Uterus (tissue), 4 donors: ENCODE measurements around the gene ECD. TPM values are rescaled to one million over a fixed set of nuclear protein-coding genes. Genes with fewer than 3 reads are reported as not detected.

ENCODE experiments used
- DNase-seq, 2 donors: peaks; one replicate each; pipeline ENCODE4 v3.0.0-alpha.2; 2019 to 2020
- H3K27ac ChIP-seq, 2 donors: fragments of 200-600 bp; sonication (generic); 1 replicate in 1 of 2; 2 replicates in 1 of 2; pipeline ENCODE4 v1.5.1; 2016 to 2018
- H3K27me3 ChIP-seq, 2 donors: fragments of 200-600 bp; sonication (generic); one replicate each; pipeline ENCODE4 v1.5.1; 2018 to 2019; ENCODE audit warnings: control low read depth in 1 of 2
- H3K36me3 ChIP-seq, 2 donors: fragments of 200-600 bp; sonication (generic); one replicate each; pipeline ENCODE4 v1.5.1; 2019; ENCODE audit warnings: control low read depth in 1 of 2
- H3K4me1 ChIP-seq, 2 donors: fragments of 200-600 bp; sonication (generic); one replicate each; pipeline ENCODE4 v1.5.1; 2018 to 2019; ENCODE audit warnings: control low read depth in 1 of 2
- H3K4me3 ChIP-seq, 2 donors: fragments of 200-600 bp; sonication (generic); 1 replicate in 1 of 2; 2 replicates in 1 of 2; pipeline ENCODE4 v1.5.1; 2018 to 2019; ENCODE audit warnings: mild to moderate bottlenecking in 1 of 2
- H3K9me3 ChIP-seq, 2 donors: fragments of 200-600 bp; sonication (generic); one replicate each; pipeline ENCODE4 v1.5.1; 2019; ENCODE audit warnings: control low read depth in 1 of 2
- POLR2A ChIP-seq, 2 donors: fragments of 450-650 bp; IDR thresholded peaks; one replicate each; pipeline ENCODE4 v1.6.1; 2016; ENCODE audit warnings: antibody characterized with exemption in 2 of 2, mild to moderate bottlenecking in 1 of 2, moderate library complexity in 1 of 2
- intact Hi-C: fragments of 100-400 bp; cut with DNase I; formaldehyde crosslinking; loops from one replicate; pipeline ENCODE4 v1.15.1; 2023; ENCODE audit warnings: low total_unique reads
- total RNA-seq, 4 donors: library from RNA; depleted of rRNA in 3 of 4; stranded (reverse); fragments of >200 nt in 3 of 4; gene quantifications; one replicate each; pipeline versions ENCODE4 v1.1.0 to v1.2.4, GENCODE V29; 2014 to 2023
- TF ChIP-seq, protein P1 (sequence below), 4 experiments: fragments of 200-600 bp in 2 of 4; fragments of 450-650 bp in 2 of 4; sonication (generic) in 2 of 4; IDR thresholded peaks; one replicate each; pipeline ENCODE4 v1.5.1; 2016 to 2019; ENCODE audit warnings: antibody characterized with exemption in 4 of 4, mild to moderate bottlenecking in 2 of 4, moderate library complexity in 1 of 4
- donor health status: DM: yes; HTN: yes; CAD: no.

ECD gene
- total RNA-seq, 4 donors from 2014 or later, result 18.4 to 37.8 (median 36.0) TPM

DNA sequence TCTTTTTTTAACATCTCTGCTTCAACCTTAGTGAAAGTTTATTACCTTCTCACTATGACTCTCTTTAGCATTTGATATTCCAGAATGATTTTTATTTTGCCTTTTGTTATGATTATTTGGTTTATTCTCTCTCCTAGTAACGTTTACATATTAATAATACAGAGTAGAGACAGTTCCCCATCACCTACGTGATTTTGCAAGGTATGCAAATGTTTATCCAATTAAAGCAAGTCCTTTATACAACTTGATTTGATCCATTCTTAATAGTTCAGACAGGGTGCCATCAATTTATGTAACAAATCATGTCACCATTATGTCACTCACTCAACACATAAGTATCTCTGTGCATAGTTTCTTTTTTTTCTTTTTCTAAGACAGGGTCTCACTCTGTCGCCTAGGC, 26.2 kb downstream of the ECD start:
- intact Hi-C loops, result no loop called here
- Histone ChIP-seq H3K27me3 (no peaks in the 10 kb centered on the region), H3K36me3 (no peaks in the 10 kb centered on the region), H3K27ac (no peak overlapping the region), H3K4me3 (no peak overlapping the region), H3K9me3 (no peaks in the 10 kb centered on the region), H3K4me1 (no peaks in the 10 kb centered on the region)
- no peak for DNase-seq
- TF ChIP-seq POLR2A (IDR thresholded peaks at IDR 0.05), result no peak
- TF ChIP-seq, protein P1, sequence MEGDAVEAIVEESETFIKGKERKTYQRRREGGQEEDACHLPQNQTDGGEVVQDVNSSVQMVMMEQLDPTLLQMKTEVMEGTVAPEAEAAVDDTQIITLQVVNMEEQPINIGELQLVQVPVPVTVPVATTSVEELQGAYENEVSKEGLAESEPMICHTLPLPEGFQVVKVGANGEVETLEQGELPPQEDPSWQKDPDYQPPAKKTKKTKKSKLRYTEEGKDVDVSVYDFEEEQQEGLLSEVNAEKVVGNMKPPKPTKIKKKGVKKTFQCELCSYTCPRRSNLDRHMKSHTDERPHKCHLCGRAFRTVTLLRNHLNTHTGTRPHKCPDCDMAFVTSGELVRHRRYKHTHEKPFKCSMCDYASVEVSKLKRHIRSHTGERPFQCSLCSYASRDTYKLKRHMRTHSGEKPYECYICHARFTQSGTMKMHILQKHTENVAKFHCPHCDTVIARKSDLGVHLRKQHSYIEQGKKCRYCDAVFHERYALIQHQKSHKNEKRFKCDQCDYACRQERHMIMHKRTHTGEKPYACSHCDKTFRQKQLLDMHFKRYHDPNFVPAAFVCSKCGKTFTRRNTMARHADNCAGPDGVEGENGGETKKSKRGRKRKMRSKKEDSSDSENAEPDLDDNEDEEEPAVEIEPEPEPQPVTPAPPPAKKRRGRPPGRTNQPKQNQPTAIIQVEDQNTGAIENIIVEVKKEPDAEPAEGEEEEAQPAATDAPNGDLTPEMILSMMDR (IDR thresholded peaks at IDR 0.05), result no peak

DNA sequence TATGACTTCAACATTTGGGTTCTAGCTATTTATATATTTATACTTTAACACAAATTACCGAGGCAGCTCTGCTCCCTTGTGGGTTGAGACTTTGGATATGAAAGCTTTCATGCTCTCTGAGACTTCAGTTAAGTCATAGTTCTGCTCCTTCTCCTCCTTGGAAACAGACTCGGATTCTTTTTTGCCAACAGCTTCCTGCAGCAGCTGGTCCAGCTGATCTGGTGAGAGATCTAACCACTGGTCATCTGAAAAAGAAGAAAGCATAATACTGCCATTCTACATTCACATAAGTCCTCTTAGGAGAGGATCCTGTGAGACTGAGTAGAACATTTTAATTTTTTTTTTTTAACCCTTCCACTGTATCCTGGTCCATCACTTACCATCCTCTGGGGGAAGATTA, 28.6 kb downstream of the ECD start:
- Histone ChIP-seq H3K36me3 (no peaks in the 10 kb centered on the region), H3K9me3 (no peaks in the 10 kb centered on the region), H3K27me3 (no peaks in the 10 kb centered on the region), H3K4me3 (no peak overlapping the region), H3K4me1 (no peaks in the 10 kb centered on the region), H3K27ac (no peak overlapping the region)
- DNase-seq, result no peak
- intact Hi-C loops, result no loop called here
- TF ChIP-seq, protein P1 (IDR thresholded peaks at IDR 0.05), result no peak
- no peak for TF ChIP-seq POLR2A (IDR thresholded peaks at IDR 0.05)

DNA sequence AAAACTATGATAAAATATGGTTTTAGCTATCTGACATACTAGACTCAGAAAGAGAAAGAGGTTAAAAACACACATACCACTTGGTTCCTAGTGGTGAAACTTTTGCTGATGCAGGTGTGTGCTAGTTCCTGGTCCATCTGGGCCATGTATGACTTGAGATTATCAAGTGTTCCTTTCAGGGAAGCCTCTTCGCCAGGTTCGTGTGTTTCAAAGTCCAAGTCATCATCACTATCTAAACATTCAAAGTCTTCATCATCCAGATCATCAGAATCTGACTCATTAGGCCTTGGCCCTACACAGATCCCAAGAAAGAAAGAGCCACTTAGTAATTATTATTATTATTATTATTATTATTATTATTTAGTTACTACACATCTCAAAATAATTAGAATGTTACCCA, 31.2 kb downstream of the ECD start:
- no peaks in the 10 kb centered on the region for H3K9me3 ChIP-seq
- intact Hi-C loops, result no loop called here
- H3K27ac ChIP-seq, result no peak overlapping the region
- no peak for TF ChIP-seq POLR2A (IDR thresholded peaks at IDR 0.05)
- H3K36me3 ChIP-seq, result no peaks in the 10 kb centered on the region
- DNase-seq, result no peak
- H3K4me3 ChIP-seq, result no peak overlapping the region
- H3K4me1 ChIP-seq, result no peaks in the 10 kb centered on the region
- H3K27me3 ChIP-seq, result no peaks in the 10 kb centered on the region

- Histone ChIP-seq H3K27ac (no peak overlapping the region), H3K36me3 (no peaks in the 10 kb centered on the region), H3K9me3 (no peaks in the 10 kb centered on the region), H3K4me3 (no peak overlapping the region), H3K27me3 (no peaks in the 10 kb centered on the region), H3K4me1 (no peaks in the 10 kb centered on the region)
- TF ChIP-seq POLR2A (IDR thresholded peaks at IDR 0.05), result no peak
- TF ChIP-seq, protein P1 (IDR thresholded peaks at IDR 0.05), result no peak
- intact Hi-C loops, result no loop called here
- DNase-seq, result no peak
These were observed 33.1 kb downstream of the ECD start for GRCh38 chr10:73134727-73135126.

DNA sequence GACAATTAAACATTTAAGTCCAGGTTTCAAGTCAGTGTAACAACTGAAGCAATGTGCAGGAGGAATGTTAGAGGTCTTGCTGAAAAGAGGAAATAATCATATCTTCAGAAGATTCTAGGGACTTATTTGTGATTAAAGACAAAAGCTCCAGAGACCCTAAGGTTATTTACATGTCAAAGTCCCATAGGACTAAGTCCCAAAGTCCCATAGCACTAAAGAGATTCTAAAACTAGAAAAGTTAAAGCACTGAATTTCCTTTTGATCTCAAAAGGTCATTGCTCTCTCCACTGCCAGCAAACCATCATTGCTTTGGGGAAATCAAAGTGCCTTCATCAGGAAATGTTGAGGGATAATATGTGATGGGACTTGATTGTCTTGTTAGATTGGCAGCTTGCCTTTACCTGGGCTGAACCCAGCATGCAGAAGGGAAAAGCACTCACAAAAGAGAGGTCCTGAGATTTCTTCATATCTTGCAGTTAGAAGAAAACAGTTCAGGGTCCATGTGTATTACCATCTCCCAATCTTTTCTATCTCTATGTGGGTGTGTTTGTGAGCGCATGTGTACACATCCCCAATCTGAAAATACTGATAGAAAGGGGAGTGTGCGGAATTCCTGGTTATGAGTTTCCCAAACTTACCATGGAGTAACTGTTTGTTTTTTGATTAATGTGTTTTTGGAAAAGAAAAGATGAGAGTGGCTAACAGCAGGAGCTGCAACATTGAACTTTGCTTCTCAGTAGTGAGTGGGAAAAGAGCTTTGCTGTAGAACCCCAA, 35.7 kb downstream of the ECD start:
- intact Hi-C loops, result no loop called here
- no peak overlapping the region for H3K4me3 ChIP-seq
- H3K27ac ChIP-seq, result peak overlapping the region in 1 of 2 donors; percentile 50
- H3K9me3 ChIP-seq, result no peaks in the 10 kb centered on the region
- TF ChIP-seq, protein P1 (IDR thresholded peaks at IDR 0.05), result no peak
- no peak for TF ChIP-seq POLR2A (IDR thresholded peaks at IDR 0.05)
- no peaks in the 10 kb centered on the region for H3K36me3 ChIP-seq
- no peaks in the 10 kb centered on the region for H3K27me3 ChIP-seq
- H3K4me1 ChIP-seq, result no peaks in the 10 kb centered on the region
- DNase-seq, result no peak
